Urothelium cell line (cell line): ENCODE results near the gene LEMD1.

Experiments used
- DNase-seq: peaks from one replicate; pipeline ENCODE4 v3.0.0; 2011; ENCODE audit warnings: low spot score, mixed read lengths
- FAIRE-seq: peaks from 2 replicates; lab custom pipeline; 2011; peaks lifted over from hg19 to GRCh38; lab: Jason Lieb, UNC

The LEMD1 gene

GRCh38 chr1:205357567-205357966 is 64.3 kb downstream of the LEMD1 start:
- DNase-seq (no peak), FAIRE-seq (no peak)

- DNase-seq (no peak), FAIRE-seq (no peak)
These were observed 65.3 kb downstream of the LEMD1 start, which contains the start of gene KLHDC8A for GRCh38 chr1:205356440-205357139. Gene KLHDC8A (minus strand): TSS chr1:205356922. CDS start chr1:205343604, 13,318 bp downstream.

- DNase-seq (no peak), FAIRE-seq (no peak)
These were observed 66.8 kb downstream of the LEMD1 start for GRCh38 chr1:205355075-205355453.

- peak; percentile 49 for DNase-seq
- FAIRE-seq, result no peak
These were observed 67.4 kb downstream of the LEMD1 start for GRCh38 chr1:205354259-205355074.

- FAIRE-seq (no peak), DNase-seq (no peak)
These were observed 68.2 kb downstream of the LEMD1 start for GRCh38 chr1:205353612-205354011.

- DNase-seq (no peak), FAIRE-seq (no peak)
These were observed 68.7 kb downstream of the LEMD1 start for GRCh38 chr1:205353191-205353590.

- DNase-seq, result peak; percentile 48
- no peak for FAIRE-seq
These were observed 69.7 kb downstream of the LEMD1 start for GRCh38 chr1:205351984-205352713.

GRCh38 chr1:205350691-205351141 is 71.1 kb downstream of the LEMD1 start:
- no peak for DNase-seq
- no peak for FAIRE-seq

GRCh38 chr1:205350124-205350523 is 71.7 kb downstream of the LEMD1 start:
- no peak for FAIRE-seq
- no peak for DNase-seq

GRCh38 chr1:205348554-205349487 is 73.0 kb downstream of the LEMD1 start:
- FAIRE-seq, result no peak
- no peak for DNase-seq

- peak; percentile 67 for DNase-seq
- FAIRE-seq, result peak; percentile 58
These were observed 74.8 kb downstream of the LEMD1 start for GRCh38 chr1:205346956-205347574.

GRCh38 chr1:205345761-205346160 is 76.1 kb downstream of the LEMD1 start:
- no peak for FAIRE-seq
- DNase-seq, result no peak

GRCh38 chr1:205344066-205344928 is 77.6 kb downstream of the LEMD1 start:
- FAIRE-seq (no peak), DNase-seq (peak; percentile 38)

- DNase-seq (no peak), FAIRE-seq (no peak)
These were observed 78.3 kb downstream of the LEMD1 start for GRCh38 chr1:205343431-205344065.

GRCh38 chr1:205342986-205343385 is 78.9 kb downstream of the LEMD1 start:
- DNase-seq, result no peak
- no peak for FAIRE-seq

GRCh38 chr1:205340676-205341075 is 81.2 kb downstream of the LEMD1 start:
- no peak for FAIRE-seq
- DNase-seq, result no peak

GRCh38 chr1:205339717-205340116 is 82.1 kb downstream of the LEMD1 start:
- DNase-seq (no peak), FAIRE-seq (no peak)

GRCh38 chr1:205339197-205339702 is 82.6 kb downstream of the LEMD1 start:
- no peak for FAIRE-seq
- DNase-seq, result no peak
